Activated CD8-positive, alpha-beta memory T cell treated with anti-CD3 and anti-CD28 coated beads for 24 hours (primary cell): ENCODE data around the gene FRMPD1.

Source experiments
- DNase-seq: peaks from one replicate; pipeline ENCODE4 v3.0.0-alpha.2; 2020

The FRMPD1 gene

DNA sequence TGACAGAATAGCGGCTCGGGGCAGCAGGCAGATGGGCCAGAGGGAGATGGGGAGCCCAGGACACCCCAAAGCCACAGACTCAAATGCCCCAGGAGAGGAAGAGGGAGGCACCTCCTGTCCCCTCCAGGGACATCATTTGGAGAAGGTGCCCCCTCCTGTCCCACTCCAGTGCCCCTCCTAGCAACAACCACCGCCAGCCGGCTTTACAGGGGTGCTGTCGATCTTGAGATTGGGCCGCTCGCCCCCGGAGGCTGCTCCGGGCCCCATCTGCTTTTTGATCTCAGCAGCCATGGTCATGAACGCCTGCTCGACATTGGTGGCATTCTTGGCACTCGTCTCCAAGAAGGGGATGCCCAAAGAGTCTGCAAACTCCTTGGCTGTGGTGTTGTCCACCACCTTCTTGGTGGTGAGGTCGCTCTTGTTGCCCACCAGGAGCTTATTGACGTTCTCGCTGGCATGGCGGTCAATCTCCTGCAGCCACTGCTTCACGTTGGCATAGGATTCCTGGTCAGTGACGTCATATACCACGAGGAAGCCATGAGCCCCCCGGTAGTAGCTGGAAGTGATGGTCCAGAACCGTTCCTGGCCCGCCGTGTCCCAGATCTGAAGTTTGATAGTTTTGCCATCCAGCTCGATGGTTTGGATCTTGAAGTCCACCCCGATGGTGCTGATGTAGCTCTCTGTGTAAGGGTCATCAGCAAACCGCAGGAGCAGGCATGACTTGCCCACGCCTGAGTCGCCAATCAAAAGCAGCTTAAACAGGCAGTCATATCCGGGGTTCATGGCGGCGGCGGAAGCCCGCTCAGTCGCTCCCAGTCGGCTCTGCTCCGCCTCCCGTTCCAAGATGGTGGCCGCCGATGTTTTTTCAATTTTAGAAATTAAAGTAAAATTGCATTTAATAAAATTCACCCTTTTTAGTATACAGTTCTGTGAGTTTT lies 14.0 kb upstream of the FRMPD1 start:
- no peak for DNase-seq

DNA sequence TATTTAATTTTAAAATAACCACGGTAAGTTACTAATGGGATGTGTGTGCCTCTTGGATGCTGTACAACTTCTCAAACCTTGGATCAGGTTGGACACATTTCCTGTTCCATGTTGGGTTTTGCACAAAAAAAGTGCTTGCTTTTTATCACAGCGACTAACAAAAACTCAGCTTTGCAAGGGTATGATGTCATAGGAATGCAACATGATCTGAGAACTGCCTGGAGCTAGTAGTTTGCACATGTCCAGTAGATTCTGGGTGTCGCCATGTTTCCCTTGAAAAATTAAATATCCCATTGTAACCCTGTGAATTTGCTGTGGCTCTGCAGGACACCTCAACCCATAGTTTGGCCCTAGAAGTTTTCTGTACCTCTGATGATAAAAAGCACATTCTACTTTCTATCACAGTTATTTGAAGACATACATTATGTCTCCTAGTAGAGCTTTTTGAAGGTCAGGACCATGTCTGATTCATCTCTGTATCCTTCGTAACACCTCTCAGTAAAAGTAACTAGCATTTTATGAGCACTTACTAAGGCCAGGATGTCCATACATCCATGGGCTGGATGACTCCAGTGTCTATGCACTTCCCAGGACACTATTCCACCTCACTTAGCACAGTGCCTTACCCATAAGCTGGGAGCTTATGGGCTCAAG lies 11.5 kb upstream of the FRMPD1 start:
- no peak for DNase-seq

DNA sequence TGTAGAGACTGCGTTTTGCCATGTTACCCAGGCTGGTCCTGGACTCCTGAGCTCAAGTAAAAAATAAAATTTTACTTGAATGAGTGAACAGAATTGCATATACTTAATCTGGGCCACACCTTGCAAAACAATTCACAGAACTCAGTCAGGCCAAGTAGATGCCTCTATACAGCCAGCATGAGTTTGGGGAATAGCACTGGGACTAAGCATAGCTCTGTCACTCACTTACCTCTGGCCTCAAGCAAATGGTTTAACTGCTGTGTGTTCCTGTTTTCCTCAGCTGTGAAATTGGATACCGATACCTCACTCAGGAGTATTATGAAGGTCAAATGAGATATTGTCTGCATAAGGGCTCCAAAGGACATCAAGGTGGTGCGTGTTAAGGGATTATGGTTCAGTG lies 10.9 kb upstream of the FRMPD1 start:
- no peak for DNase-seq

DNA sequence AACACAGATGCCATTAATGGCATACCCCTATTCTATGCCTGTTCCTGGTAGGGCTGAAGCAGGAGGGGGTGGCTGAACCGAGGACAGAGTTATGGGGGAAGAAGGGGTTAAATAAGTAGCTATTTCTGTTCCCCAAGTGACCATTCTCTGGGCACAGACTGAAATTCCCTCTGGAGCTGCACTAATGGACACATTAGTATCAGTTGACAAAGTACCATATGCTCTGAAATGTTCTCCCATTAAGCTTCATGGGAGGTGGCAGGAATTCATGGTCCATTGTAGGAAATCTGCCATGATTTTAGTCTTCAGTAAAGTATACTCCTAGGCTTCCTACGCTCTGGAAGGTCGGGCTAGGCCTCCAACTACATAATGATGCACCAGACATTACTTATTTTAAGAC lies 10.5 kb upstream of the FRMPD1 start:
- DNase-seq: no peak

DNA sequence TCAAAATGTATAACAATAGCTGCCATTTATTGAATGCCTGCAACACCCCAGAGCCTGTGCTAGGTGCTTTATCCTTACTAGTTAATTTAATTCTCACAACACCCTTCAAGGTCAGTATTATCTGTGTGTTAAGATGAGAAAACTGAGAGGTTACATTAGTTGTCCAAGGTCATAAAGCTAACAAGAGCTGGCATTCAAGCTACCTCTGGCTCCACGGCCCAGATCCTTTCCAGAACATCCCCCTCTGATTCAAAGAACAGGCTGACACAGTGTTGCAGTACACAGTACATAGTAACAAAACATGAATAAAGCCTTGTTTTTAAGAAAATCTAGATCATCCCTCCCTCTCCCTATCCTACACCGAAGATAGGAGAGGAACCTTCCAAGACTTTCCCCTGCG lies 9.4 kb upstream of the FRMPD1 start:
- no peak for DNase-seq

DNA sequence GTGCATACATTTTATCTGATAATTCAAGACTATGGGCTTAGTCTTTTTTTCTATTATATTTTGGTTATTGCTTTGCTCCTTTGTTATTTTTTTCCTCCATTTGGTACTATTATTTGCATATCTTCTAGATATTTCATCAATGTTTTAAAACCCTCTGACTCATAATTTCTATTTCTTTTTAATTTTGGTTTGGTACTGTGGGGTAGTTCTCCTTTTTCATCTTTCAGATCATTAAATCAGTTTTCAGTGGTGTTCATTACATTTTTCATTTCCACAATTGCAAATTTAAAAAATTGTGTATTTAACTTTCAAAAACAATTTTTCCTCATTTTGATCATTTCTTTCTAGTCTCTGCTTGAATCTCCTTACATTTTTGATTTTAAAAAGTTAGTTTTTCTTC lies 7.5 kb upstream of the FRMPD1 start:
- DNase-seq: no peak

DNA sequence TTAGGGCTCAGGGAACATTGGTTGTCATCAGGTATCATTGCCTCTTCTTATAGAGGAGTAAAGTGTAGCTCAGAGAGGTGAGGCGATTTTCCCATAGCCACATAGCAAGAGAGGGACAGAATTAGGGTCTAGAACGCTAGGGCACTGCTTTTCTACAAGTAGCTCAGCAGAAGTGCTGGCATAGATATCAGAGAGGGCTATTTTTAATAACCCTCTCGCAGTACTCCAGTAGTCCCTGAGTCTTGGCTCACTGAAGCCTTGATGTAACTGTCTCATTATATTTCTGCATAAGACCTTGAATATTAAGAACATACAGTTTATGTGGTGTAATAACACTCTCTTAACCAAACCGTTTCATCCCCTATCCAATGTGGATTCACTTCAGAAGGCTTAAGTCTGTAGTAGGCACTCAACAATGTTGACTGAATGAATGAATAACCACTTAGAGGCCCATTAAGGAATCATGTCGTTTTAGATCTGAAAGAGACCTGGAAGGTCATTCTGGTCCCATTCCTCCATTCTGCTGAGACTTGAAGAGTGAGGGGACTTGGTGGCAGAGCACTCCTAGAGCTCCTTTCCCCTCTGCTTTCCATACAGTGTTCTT lies 4.7 kb upstream of the FRMPD1 start:
- no peak for DNase-seq

DNA sequence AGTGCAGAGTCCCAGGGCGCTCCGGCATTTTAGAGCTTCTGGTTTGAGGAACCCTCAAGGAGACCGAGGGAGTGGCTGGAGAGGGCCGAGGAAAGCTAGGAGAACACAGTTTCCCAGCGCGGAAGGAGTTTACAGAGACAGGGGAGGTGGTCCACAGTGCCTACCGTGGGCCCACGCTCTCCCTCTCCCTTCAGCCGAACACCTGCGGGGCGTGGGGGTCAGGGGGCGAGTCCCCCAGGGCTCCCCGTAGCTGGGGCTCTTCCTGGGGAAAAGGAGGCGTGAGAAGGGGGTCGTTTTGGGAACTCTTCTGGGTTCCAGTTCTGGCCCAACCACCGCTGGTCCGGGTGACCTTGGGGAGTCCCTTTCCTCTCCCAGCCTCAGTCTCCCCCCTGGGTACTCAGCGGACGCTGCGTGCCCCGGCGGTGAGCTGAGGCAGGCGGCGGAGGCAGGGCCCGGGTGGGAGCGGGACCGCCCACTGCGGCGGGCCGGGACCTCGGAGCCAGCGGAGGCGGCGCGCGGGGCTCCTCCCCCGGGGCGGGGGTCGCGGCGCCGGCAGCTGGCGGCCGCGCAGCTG lies 368 bp upstream of the FRMPD1 start:
- no peak for DNase-seq

DNA sequence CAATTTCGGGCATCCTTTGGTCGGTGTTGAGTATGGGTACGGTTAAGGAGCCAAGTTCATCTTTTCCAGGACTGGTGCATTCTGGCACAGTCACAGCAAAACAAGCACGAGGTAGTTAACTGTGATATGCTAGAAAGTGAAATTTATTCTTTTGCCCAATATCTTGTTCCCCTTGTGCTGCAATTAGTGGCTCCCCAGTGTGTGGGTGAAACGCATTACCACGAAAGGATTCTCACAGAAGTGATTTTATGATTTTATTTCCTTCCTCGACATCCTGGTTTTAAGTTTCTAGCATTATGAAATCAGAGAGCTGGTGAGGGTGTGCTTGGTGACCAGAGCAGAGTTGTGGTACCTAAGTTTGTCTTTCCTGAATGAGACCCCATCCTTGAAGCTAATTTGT lies 1.5 kb downstream of the FRMPD1 start:
- no peak for DNase-seq

DNA sequence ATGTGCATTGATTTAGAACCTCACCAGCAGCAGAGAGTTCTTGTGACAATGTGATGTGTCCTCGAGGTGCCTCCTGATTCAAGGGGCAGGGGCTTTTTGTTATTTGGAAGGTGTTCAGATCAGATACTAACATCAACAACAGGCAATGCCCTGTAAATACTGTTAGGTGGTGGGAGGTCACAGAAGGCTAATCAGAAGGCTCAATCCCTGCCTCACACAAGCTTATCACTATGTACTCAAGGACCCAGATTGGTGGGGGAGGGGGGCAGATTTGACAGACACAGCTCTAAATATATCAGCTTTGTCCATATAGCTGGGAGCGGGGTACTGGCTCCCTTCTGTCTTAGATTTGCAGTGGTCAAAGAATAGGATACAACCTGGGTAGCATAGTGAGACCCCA lies 2.6 kb downstream of the FRMPD1 start:
- no peak for DNase-seq

DNA sequence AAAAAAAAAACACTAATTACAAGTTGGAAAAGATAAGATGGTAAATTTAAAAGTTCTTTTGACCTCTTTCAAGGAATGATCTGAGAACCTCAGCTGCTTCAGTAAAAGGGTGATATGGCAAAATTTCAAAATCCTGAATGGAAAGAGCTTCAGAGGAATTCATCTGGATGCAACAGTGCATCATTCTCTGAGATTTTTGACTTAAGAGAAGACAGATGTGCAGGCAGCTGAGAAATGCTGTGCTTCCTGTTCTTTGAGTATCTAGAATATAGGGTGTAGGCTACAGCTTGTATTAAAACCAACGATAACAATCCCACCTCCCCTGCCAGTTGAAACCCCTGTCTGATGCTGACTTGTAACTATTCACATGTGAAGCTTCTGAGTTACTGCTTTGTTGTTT lies 6.2 kb downstream of the FRMPD1 start:
- no peak for DNase-seq

DNA sequence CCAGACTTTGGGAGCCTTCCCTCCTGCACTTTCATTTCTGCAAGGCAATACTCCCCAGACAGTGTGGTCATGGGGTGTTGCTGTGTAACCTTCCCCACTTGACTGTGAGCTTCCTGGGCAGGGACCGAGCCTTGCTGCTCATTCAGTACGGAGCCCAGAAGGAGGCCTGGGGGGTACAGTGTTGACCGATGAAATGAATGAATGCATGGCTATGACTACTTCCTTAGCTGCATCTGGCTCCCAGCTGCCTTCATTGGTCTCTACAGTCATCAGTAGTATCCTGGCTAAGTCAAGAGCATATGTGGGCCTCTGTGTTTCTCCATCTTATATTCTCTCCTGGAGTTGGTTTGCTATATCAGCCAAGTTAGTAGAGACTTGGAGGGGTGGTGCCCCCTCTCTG lies 9.9 kb downstream of the FRMPD1 start:
- DNase-seq: no peak

DNA sequence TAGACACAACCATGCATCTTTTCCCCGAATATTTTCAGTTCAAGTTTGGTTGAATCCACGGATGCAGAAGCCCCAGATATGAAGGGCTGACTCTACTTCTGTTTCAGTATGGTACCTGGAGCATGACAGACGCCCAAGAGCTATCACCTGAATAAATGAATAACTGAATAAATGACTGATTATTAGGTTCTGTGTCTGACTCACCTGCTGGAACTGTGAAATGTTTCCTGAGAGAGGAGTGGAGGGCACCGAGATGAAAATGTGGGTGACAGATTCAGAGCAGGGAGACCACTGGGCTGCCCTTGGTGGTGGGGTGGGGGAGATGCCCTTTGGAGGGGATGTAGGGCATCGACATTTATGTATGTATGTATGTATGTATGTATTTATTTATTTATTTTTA lies 13.2 kb downstream of the FRMPD1 start:
- DNase-seq: no peak

DNA sequence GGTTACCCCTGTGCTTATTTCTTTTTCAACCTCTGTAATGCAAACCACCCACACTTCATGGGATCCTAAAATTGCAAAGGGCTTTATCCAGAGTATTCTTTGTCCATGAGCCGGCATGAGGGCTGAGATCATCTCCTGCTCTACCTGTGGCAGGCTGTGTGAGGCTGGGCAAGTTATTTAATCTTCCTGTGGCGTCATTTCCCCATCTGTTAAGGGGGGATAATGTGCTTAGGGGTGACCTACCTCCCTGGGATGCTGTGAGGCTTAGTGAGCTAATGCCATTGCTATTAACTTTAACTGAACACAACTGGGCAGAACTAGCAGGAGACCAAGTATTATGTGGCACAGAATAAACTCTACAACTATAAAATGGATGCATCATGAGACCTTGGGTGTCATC lies 17.0 kb downstream of the FRMPD1 start:
- DNase-seq: no peak

DNA sequence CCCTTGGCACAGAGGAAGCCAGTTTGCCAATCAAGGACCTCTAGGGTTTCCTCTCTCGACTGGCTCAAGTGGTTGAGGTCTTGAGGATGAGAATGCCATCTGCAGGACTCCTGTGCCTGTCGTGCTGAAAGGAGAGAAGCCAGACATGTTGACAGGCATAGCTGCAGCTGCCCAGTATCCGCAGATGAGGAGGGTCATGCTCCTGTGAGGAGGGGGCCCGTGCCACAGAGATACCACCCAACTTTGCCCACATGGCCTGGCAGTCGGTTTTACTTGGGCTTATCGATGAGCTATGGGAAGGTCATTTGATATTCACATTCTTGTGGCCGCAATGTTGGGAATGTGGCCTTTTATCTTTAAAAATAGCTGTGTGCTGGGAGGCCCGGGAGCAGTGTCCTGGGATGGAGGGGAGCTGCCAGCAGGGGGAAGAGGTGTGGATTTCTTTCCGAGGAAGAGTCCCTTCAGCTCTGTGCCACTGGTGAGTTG lies 17.4 kb downstream of the FRMPD1 start:
- no peak for DNase-seq

DNA sequence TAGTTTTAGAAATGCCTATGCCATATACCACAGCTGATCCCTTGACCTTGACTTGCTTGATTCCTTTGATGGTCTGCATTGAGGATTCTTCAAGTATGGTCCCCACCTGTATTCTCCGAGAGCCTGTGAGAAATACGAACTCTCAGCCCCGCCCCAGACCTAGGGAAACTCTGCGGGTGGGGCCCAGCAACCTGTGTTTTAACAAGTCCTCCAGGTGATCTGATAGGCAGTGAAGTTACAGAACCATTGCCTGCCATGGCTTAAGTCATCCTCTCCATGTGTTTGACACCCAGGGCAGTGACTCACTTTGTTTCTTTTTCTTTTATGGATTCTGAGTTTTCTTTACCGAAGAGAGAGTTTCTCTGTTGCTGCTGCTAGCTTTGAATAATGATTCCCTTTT lies 18.5 kb downstream of the FRMPD1 start:
- DNase-seq: no peak

DNA sequence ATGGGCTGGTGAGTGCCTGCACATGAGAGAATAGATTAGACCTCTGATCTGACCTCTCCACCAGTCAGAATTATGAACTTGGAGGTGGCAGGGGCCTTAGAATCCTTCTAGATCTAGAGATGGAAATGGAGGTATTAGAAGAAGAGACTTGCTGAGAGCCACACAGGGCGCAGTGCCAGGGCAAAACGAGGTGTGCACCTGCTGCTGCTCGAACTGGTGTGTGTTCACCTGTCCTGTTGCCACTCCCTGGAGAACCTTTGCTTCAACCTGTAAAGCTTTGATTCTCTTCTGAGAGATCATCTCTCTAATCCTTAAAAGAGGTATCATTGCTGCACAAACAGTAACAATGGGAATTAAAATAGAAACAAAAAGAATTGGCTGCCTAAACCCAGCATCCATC lies 24.9 kb downstream of the FRMPD1 start:
- no peak for DNase-seq

DNA sequence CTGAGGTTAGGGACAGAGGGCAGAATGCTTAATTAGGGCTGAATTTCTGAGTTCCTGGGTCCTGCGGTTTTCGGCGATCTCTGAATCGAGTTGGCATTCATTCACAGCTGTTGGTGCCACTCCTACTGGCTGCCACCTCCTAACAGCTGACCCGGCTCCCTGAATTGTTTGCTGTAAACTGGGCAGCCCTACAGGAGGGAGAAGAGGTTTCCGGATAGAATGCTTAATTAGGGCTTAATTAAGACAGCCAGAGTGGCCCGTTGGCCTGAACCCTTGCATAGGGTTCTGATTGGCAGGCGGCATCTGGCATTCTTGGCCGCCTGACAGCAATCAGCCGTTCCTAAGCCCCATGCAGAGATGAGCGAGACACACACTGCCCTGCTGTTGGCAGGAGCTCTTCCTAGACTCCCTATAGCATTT lies 25.7 kb downstream of the FRMPD1 start:
- no peak for DNase-seq

DNA sequence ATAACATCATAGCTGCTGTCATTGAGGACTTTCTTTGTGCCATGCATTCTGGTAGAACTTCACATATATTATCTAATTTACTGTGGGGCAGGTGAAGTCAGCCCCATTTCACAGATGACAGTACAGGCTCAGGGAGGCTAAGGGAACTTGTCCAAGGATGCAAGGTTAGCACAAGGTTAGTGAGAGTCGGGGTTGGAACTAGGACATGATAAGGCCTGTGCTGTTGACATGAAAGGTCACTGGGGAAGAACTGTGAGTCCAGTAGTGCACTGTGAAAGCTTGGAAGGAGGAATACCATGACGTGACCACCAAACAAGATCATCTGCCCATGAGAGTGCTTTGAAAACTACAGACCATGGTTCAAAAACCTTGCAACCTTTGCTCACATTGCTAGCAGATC lies 26.7 kb downstream of the FRMPD1 start:
- no peak for DNase-seq

DNA sequence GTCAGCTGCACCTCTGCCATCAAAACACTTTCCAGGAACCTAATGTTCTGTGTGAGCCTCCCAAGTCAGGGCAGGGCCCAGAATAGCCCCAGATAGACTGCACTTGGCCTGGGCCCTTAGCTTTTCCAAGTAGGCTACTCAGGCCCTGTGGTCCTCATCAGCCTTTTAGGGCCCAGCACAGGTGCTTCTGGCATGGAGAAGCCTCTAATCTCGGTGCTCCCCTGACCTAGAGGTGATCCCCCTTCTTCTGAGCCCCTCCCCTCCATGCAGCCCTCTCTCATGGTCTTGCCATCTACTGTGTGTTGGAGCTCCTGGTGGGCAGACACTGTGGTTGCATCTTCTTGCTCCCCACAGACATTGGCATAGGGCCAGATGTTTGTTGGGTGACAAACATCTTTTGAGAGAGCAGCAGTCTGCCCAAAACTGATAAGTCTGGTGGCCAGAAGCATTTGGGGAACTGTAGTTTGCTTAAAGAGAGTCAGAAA lies 28.1 kb downstream of the FRMPD1 start:
- no peak for DNase-seq

DNA sequence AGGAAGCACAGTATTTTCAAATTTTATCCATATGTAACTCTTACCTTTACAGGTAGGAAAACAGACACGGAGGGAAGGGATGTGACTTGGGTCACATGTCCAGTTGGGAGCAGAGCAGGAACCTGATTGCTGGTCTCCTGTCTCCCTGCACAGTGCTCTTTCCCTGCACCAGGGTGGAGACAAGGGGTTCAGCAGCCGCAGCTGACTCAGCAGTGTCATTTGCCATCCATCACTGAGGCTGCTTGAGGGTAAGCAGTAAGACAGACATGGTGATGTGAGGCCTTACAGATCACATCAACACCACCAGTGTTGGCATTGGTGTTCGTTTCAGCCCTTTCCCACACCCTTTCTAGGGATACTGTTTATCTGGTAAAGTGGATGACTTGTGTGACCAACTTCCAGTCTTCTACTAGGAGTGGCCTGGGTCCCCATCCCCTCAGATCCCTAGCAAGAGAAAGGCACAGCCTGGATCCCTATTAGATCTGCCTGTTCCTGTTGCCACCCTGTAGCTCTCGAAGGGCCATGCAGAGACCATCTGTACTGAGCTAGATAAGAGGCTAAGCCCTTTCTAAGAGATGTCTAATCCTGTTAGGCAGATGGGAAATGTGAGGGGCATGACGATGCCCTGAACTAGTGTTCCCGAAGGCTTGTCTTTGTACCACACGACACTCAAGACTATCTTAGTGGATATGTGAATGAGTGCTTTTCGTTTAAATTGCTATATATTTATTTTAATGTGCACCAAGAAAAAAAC lies 29.1 kb downstream of the FRMPD1 start:
- no peak for DNase-seq

DNA sequence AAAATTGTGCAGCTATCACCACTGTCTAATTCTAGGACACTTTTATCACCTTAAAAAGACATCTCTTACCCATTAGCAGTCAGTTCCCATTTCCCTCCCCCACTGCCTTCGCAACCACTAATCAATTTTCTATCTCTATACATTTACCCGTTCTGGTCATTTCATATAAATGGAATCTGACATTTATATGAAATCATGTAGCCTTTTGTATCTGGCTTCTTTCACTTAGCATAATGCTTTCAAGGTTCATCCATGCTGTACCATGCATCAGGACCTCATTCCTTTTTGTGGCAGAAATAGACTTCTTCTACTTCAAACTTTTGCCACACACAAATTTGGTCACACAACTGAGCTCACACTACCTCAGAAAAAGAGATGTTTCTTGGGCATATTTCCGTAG lies 32.2 kb downstream of the FRMPD1 start:
- DNase-seq: no peak
